Stimulated activated CD8-positive, alpha-beta memory T cell treated with anti-CD3 and anti-CD28 coated beads, Interleukin-4, amount 100 ng/mL, for 4 hours (primary cell): ENCODE measurements around the gene LRRC23.

Experiments used
- DNase-seq, 2 donors: peaks; one replicate each; pipeline ENCODE4 v3.0.0-alpha.2; 2020; ENCODE audit warnings: low read depth in 2 of 2, low spot score in 1 of 2

The LRRC23 gene

DNA sequence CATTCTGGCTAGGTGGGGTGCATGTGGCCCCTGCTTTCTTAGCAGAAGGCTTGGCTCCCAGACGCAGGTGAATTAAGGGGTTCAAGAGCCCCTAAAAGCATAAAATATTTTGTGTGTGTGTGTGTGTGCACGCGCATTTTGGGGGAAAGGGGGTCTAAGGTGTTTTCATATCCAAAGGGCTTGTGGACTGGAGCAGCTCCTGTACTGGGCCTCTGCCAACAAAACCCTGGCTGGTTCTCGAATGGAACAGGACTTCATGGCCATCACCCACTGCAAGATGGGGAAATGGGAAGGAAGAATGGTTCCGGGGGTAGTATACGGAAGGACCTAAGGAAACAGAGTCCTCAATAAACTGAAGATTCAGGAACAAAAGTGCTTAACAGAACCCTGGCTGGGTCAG is 19.2 kb downstream of the LRRC23 start:
- DNase-seq = no peak

DNA sequence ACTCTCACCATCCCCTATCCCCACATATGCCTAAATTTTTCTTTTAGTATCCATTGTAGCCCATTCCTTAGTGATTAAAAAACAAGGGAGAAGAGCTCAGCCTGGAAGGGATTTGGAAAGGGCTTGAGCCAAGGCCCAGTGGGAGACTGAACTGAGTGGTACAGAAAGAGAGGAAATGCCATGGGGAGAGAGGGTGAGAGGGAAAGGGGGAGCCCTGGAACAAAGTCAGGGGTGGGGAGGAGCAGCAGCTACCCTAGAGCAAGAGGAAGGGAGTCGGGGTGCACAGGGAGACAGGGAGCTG is 20.6 kb downstream of the LRRC23 start:
- DNase-seq = no peak

DNA sequence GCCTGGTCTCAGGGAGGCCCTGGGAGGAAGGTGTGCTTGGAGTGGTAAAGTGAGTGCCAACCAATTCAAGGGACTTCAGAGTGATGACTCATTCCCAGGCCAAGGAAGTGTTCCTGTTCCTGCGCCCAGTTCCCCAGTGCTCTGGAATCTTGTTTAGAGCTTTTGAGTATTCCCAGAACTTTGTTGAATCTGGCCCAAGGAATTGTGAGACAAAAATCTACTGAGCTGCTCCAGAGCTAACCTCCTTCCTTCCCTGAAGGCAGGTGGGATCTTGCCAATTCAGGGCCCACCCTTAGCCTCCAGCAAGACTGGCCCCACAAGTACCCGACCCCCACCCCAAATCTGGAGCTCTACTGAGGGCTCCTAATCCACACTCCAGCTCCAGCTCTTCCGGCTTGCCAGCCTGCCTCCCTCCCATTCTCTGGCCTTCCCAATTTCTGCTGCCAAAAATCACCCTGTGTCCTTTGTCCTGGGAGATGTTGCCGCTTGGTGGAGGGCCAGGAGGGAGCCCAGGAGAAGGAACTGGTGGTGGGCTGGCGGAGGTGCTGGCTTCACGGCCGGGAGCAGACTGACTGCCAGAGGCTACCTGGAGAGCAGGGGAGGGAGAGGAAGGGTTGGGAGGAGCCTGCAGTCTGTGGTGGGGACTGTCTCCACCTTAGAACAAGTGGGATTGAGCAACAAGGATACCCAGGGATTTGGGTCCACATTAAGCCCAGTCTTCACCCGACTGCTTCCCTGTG is 21.1 kb downstream of the LRRC23 start:
- no peak for DNase-seq

DNA sequence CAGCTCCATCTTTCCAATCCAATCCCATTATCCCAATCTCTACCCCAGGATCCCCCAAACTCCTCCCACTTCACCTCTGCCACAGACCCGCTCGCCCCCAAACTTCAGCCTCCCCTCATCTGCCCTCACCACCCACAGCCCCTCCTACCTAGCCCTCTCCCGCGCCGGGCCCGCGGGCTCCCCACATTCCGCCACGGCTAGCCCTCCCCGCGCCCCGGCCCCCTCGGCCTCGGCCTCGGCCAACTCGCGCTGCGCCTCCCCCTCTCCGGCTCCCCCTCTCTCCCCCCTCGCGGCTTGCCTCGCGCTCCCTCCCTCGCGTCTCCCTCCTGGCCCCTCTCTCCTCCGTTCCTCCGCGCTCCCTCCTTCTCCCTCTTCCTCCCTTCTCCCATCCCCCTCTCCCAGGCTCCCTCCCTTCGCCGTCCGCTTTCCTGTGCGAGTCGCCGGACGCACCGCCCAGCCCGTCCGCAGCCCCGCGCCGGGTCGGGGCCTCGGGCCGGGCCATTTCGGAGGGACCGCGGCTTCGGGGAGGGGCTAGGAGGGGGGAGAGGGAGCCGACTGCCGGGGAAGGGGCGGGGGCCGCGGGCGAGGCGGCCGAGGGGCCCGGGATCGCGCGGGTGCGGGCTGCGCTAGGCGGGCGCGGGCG is 22.9 kb downstream of the LRRC23 start, which contains the start of gene ATN1:
Gene ATN1 (plus strand): TSS at position 581 of the 643 bp plus-strand sequence. CDS start 6,043 bp downstream, outside the sequence.
- DNase-seq = peak in 1 of 2 donors; percentile 22

DNA sequence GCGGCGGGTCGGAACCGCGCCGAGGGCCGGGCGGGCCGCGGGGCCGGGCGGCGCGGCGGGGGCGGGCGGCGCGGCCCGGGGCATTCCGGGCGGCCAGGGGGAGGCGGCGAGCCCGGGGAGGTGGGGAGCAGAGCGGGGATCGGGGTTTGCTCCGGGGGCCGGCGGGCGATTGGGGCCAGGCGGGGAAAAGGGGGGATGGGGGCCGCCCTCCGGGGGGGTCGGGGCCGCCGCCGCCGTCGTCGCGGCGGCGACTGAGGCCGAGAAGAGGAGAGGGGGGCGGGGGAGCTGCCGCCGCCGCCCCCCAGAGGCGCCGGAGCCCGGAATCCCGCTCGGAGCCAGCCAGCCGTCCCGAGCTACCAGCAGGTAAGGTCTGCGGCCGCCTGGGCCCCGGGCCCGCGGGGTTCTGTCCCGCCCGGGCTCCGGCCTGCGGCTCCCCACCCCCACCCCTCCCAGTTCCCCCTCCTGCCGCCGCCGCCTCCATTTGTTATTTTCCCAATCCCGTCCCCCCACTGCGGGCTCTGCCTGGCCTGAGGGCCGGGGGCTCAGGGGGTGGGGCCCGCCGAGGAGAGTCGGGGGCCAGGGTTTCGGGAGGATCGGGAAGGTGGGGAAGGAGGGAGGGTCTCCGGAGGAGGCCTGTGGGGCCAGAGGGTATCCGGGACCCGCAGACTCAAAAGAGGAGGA is 23.5 kb downstream of the LRRC23 start:
- no peak for DNase-seq

DNA sequence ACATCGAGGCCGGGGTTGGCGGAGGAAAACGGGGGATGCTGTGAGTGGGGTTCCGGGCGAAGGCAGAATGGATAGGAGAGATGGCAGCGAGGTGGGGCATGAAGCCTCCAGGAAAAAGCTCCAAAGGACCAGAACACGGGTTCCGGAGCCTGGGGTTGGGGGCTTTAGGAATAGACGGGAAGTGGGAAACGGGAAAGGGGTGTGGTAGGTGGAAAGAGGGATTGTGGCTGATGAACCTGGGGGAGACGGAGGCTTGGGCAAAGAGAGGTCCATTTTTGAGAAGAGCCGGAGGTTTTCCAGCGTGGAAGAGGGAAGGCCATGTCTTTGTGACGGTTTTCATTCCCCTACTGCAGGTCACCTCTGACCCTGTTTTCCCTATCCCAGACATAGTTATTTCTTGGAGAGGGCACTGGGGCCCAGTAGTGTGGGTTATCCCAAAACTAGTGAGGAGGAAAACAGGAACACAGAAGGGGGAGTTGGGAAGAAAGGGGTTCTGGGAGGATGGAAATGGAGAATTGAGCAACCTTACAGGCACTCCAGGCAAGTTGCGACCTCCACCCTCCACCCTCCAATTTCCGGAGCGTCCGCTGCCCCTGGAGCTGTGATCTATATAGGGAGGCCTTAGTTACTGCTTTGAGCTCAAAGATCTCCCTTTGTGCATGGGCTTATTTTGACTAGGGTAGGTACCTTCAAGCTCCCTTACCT is 24.2 kb downstream of the LRRC23 start:
- no peak for DNase-seq

DNA sequence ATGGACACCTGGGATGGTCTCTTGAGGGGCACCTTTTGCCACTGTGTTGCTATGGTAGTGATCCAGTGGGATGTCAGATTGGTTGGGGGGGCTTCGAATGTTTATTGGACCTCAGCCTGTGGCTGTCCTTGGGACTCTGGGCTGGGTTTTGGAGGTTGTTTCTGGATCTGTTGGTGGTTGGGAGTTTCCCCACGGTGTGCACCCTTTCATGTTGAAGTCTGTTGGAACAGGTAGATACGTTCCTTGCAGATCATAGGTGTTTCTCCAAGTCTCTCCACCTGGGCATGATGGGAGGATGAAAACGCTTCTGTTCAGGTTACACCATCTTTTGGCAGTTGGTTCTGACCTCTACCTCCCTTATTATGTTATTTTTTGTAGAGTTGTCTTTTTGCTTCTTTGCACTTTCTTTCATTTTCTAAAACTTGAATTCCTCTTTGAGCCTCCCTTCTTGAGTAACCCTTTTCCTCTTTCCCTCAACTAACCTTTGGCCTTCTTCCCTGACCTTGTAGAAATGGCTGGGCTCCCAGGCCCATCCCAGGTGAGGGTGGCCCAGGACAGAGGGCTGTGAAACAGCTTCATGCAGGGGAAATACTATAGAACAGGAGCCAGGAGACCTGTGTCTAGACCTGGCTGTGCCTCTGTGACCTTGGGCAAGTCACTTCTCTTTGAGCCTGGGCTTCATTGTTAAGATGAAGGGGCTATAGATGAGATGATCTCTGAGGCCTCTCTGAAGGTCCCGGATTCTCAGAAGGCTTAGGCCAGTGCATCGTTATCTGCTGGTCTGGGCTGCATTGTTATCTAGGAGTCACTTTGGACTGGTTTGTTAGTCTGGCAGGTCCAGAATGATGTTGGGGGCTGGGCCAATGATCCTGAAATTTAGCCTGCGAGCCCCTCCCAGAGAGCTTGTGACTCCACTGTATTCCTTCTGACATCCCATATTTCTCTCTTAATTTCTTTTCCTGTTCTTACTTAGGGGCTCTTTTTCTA is 25.1 kb downstream of the LRRC23 start:
- DNase-seq = no peak

DNA sequence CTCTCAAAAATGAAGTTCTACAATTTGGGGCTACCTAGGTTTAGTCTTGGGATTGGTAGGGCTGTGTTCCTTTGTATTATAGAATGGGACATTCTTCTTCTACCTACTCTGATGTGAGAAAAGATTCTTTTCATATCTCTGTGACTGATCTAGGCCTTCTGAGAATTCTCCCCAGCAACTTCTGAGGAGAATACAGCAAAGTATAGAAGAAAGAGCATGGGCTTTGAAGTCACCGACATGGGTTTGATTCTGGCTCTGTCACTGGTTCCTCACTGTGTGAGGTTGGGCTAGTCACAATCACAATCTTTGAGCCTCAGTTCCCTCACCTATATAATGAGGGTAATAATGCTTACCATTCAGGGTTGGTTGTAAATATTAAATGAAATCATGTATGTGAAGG is 28.1 kb downstream of the LRRC23 start:
- DNase-seq = no peak

DNA sequence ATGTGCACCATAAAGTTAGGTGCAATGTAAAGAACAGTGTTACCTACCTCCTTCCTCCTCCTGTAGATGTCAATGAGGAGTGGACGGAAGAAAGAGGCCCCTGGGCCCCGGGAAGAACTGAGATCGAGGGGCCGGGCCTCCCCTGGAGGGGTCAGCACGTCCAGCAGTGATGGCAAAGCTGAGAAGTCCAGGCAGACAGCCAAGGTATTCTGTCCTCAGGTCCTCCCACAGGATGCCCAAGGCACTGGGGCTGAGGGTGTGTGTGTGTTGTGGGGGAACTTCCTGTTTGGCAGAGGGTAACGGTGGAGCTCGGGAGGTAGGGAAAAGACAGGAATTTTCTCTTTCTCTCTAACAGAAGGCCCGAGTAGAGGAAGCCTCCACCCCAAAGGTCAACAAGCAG is 29.5 kb downstream of the LRRC23 start:
- no peak for DNase-seq

DNA sequence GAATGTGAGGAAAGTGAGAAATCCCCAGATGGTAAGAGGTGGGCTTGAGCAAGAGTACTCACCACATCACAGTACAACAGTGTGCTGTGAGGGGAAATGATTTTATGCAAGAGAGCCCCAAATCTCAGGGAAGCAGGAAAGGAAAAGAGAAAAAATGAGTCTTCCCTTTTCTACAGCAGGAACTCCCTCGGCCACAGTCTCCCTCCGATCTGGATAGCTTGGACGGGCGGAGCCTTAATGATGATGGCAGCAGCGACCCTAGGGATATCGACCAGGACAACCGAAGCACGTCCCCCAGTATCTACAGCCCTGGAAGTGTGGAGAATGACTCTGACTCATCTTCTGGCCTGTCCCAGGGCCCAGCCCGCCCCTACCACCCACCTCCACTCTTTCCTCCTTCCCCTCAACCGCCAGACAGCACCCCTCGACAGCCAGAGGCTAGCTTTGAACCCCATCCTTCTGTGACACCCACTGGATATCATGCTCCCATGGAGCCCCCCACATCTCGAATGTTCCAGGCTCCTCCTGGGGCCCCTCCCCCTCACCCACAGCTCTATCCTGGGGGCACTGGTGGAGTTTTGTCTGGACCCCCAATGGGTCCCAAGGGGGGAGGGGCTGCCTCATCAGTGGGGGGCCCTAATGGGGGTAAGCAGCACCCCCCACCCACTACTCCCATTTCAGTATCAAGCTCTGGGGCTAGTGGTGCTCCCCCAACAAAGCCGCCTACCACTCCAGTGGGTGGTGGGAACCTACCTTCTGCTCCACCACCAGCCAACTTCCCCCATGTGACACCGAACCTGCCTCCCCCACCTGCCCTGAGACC is 31.0 kb downstream of the LRRC23 start:
- DNase-seq = no peak

DNA sequence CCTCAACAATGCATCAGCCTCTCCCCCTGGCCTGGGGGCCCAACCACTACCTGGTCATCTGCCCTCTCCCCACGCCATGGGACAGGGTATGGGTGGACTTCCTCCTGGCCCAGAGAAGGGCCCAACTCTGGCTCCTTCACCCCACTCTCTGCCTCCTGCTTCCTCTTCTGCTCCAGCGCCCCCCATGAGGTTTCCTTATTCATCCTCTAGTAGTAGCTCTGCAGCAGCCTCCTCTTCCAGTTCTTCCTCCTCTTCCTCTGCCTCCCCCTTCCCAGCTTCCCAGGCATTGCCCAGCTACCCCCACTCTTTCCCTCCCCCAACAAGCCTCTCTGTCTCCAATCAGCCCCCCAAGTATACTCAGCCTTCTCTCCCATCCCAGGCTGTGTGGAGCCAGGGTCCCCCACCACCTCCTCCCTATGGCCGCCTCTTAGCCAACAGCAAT is 31.6 kb downstream of the LRRC23 start:
- no peak for DNase-seq

DNA sequence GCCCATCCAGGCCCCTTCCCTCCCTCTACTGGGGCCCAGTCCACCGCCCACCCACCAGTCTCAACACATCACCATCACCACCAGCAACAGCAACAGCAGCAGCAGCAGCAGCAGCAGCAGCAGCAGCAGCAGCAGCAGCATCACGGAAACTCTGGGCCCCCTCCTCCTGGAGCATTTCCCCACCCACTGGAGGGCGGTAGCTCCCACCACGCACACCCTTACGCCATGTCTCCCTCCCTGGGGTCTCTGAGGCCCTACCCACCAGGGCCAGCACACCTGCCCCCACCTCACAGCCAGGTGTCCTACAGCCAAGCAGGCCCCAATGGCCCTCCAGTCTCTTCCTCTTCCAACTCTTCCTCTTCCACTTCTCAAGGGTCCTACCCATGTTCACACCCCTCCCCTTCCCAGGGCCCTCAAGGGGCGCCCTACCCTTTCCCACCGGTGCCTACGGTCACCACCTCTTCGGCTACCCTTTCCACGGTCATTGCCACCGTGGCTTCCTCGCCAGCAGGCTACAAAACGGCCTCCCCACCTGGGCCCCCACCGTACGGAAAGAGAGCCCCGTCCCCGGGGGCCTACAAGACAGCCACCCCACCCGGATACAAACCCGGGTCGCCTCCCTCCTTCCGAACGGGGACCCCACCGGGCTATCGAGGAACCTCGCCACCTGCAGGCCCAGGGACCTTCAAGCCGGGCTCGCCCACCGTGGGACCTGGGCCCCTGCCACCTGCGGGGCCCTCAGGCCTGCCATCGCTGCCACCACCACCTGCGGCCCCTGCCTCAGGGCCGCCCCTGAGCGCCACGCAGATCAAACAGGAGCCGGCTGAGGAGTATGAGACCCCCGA is 32.2 kb downstream of the LRRC23 start:
- peak in 1 of 2 donors; percentile 56 for DNase-seq

DNA sequence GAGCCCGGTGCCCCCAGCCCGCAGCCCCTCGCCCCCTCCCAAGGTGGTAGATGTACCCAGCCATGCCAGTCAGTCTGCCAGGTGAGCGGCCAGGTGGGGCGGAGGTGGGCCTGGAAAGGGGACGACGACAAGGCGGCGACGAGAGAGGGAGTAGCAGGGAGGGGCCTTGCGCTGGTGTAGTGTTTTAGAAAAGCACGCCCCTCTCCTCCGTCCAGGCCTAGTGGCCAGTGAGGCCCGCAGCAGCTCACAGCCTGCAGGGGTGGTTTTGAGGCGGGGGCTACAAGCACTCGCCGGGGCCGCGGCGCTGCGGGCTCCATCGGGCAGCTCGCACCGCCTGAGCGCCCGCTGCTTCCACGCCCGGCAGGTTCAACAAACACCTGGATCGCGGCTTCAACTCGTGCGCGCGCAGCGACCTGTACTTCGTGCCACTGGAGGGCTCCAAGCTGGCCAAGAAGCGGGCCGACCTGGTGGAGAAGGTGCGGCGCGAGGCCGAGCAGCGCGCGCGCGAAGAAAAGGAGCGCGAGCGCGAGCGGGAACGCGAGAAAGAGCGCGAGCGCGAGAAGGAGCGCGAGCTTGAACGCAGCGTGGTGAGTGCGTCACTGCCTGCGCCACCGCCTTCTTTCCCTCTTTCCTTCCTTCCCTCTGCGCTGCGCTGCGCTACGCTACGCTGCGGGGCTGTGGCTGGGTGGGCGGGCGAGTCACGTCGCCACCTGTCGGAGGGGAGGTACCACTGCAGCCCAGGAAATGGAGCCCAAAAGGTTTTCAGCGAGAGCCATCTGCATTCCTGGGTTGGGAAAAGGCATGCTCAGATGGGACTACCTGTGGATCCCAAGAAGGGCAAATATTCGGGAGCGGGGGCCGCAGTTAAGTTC is 33.1 kb downstream of the LRRC23 start:
- peak; percentile 85 for DNase-seq

DNA sequence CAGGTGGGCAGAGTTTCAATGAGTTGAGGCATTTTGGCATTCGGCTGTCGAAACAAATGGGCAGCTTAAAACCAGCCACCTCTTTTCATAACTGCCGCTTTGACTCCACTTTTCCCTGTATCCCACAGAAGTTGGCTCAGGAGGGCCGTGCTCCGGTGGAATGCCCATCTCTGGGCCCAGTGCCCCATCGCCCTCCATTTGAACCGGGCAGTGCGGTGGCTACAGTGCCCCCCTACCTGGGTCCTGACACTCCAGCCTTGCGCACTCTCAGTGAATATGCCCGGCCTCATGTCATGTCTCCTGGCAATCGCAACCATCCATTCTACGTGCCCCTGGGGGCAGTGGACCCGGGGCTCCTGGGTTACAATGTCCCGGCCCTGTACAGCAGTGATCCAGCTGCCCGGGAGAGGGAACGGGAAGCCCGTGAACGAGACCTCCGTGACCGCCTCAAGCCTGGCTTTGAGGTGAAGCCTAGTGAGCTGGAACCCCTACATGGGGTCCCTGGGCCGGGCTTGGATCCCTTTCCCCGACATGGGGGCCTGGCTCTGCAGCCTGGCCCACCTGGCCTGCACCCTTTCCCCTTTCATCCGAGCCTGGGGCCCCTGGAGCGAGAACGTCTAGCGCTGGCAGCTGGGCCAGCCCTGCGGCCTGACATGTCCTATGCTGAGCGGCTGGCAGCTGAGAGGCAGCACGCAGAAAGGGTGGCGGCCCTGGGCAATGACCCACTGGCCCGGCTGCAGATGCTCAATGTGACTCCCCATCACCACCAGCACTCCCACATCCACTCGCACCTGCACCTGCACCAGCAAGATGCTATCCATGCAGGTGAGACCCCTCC is 34.0 kb downstream of the LRRC23 start:
- no peak for DNase-seq

DNA sequence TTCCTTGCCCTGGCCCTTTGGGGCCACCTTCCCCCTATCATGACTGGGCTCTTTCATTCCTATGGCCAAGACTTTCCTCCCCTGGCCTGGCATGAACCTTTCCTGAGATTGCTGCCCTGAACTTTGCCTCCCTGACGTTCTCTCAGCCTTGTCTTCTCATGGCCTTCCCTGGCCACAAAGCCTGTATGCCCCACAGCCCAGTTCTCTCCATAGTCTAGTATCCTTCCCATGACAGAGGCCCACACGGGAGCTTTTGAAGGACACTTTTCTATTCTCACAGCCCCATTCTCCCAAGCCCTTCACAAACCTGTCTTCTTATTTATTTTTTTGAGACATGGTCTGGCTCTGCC is 34.5 kb downstream of the LRRC23 start:
- DNase-seq = no peak

DNA sequence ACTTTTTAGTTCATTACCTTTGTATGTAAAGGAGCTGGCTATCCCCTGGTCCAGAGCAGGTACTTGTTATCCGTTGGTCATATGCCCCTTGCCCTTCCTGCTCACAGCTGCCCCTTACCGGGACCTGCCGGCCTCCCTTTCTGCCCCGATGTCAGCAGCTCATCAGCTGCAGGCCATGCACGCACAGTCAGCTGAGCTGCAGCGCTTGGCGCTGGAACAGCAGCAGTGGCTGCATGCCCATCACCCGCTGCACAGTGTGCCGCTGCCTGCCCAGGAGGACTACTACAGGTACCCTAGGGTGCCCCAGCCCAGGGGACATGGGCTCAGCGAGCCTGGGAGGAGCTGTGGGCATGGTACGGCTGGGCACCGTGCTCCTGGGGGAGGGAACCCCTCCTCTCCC is 36.6 kb downstream of the LRRC23 start:
- no peak for DNase-seq

DNA sequence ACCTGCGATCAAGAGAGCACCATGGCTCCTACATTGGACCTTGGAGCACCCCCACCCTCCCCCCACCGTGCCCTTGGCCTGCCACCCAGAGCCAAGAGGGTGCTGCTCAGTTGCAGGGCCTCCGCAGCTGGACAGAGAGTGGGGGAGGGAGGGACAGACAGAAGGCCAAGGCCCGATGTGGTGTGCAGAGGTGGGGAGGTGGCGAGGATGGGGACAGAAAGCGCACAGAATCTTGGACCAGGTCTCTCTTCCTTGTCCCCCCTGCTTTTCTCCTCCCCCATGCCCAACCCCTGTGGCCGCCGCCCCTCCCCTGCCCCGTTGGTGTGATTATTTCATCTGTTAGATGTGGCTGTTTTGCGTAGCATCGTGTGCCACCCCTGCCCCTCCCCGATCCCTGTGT is 37.2 kb downstream of the LRRC23 start:
- no peak for DNase-seq
